NT2/D1 (cell line): ENCODE measurements around the gene CHMP4A.

Experiments
- YY1 ChIP-seq: IDR thresholded peaks from 2 replicates; pipeline ENCODE4 v1.6.1; 2011; ENCODE audit not compliant: insufficient read length, insufficient read depth
- ZNF274 ChIP-seq: IDR thresholded peaks from 2 replicates; pipeline ENCODE4 v1.6.1; 2011; ENCODE audit warnings: mild to moderate bottlenecking, low read depth, low read length

DNA sequence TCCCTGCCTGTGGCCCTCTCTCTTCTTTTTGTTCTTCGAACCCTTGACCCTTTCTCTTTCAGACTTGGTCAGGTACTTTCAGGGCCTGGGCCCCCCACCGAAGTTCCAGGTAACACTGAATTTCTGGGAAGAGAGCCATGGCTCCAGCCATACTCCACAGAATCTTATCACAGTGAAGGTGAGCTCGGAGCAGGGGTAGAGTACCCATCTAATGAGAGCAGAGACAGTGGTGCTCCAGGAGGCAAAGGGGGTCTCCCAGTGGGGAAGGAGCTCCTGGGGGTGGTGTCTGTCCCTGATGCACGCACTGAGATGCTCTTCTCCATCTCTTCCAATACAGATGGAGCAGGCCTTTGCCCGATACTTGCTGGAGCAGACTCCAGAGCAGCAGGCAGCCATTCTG, 47.5 kb downstream of the CHMP4A start:
- TF ChIP-seq ZNF274, result no peak
- TF ChIP-seq YY1, result no peak
